ENCODE measurements around the gene PTPN22. TPM values are rescaled to one million over a fixed set of nuclear protein-coding genes. Genes with fewer than 3 reads are reported as not detected.

PTPN22 gene
- total RNA-seq, 2 donors from 2014 or later = 2.9 to 4.6 TPM

- intact Hi-C loops (cut with DNase I) = no loop called here
- Histone ChIP-seq H3K36me3 (replicated peaks in 1 of 2; ENCODE audit: insufficient read depth in 1 of 2, low read depth in 2 of 2) (no peaks in the 10 kb centered on the region), H3K4me1 (peaks cover 23% of the 10 kb centered on the region), H3K27ac (no peak overlapping the region), H3K4me3 (no peak overlapping the region), H3K27me3 (no peaks in the 10 kb centered on the region), H3K9me3 (no peaks in the 10 kb centered on the region)
- 43 to 52% methylated on average over 4 of the region's 4 CpGs for WGBS, 2 donors
- ATAC-seq (no peak), DNase-seq (no peak)
- TF ChIP-seq POLR2A (IDR thresholded peaks at IDR 0.05) (no peak), CTCF (IDR thresholded peaks at IDR 0.05) (no peak)
Measured at GRCh38 chr1:113777561-113777960, 94.0 kb downstream of the PTPN22 start.

DNA sequence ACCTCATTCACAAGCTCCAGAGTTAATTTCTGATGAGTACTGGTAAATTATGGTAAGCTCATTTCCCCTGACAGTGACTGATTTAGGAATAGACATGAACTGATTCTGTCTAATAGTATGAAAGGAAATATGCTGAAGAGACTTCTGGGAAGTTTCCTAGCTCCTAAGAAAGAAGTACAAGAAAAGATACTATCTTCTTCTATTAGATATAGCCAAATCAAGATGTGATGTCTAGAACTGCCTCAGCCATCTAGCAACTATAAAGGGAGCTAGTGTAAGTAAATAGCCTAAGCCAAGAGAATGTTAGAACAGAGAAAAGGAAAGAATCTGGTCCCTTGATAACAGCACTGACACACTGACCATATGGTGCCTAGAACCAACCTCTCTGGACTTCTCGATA, 101.5 kb downstream of the PTPN22 start:
- no peaks in the 10 kb centered on the region for H3K9me3 ChIP-seq
- H3K27ac ChIP-seq = no peak overlapping the region
- peaks cover 6% of the 10 kb centered on the region for H3K4me1 ChIP-seq
- no peaks in the 10 kb centered on the region for H3K27me3 ChIP-seq
- DNase-seq (no peak), ATAC-seq (no peak)
- no peak overlapping the region for H3K4me3 ChIP-seq
- TF ChIP-seq CTCF (IDR thresholded peaks at IDR 0.05) (no peak), POLR2A (IDR thresholded peaks at IDR 0.05) (no peak)
- intact Hi-C loops (cut with DNase I) = no loop called here
- peaks cover 0 to 8% of the 10 kb centered on the region in 2 donors for H3K36me3 ChIP-seq (replicated peaks in 1 of 2; ENCODE audit: insufficient read depth in 1 of 2, low read depth in 2 of 2)
- 79 to 89% methylated on average over 1 of the region's 1 CpG for WGBS, 2 donors

DNA sequence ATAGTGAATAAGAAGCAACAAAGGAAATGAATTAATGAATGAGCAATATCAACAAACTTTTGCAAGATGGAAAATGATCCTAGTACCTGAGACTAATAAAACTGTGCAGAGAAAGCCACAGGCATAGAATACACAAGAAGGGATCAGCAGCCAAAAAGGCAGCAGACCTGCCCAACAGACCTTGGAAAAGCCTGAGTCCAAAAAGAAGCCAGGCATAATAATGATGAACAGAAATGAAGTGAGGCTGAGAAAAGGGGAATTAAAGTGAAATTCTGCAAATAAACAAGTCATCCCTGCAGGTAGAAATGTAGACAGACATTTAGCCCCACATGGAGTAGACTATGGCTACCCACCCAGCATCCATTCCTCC, 101.9 kb downstream of the PTPN22 start:
- H3K9me3 ChIP-seq = no peaks in the 10 kb centered on the region
- peaks cover 0 to 8% of the 10 kb centered on the region in 2 donors for H3K36me3 ChIP-seq (replicated peaks in 1 of 2; ENCODE audit: insufficient read depth in 1 of 2, low read depth in 2 of 2)
- no peak overlapping the region for H3K27ac ChIP-seq
- intact Hi-C loops (cut with DNase I) = no loop called here
- H3K4me1 ChIP-seq = peaks cover 6% of the 10 kb centered on the region
- DNase-seq = no peak
- H3K4me3 ChIP-seq = no peak overlapping the region
- ATAC-seq = no peak
- no peaks in the 10 kb centered on the region for H3K27me3 ChIP-seq
- TF ChIP-seq POLR2A (IDR thresholded peaks at IDR 0.05) = no peak
- TF ChIP-seq CTCF (IDR thresholded peaks at IDR 0.05) = no peak

- TF ChIP-seq POLR2A (IDR thresholded peaks at IDR 0.05) (no peak), CTCF (IDR thresholded peaks at IDR 0.05) (no peak)
- Histone ChIP-seq H3K36me3 (replicated peaks in 1 of 2; ENCODE audit: insufficient read depth in 1 of 2, low read depth in 2 of 2) (peaks cover 0 to 8% of the 10 kb centered on the region in 2 donors), H3K4me3 (no peak overlapping the region), H3K27me3 (no peaks in the 10 kb centered on the region), H3K4me1 (peaks cover 6% of the 10 kb centered on the region), H3K9me3 (no peaks in the 10 kb centered on the region), H3K27ac (no peak overlapping the region)
- WGBS, 2 donors = 35 to 96% methylated on average over 1 of the region's 1 CpG
- intact Hi-C loops (cut with DNase I) = no loop called here
- DNase-seq (no peak), ATAC-seq (no peak)
Measured at GRCh38 chr1:113768916-113769600, 102.5 kb downstream of the PTPN22 start.
